Activated T-cell treated with anti-CD3 and anti-CD28 coated beads, Interleukin-2, amount 50 U/mL, for 24 hours (primary cell): ENCODE results near the gene DUX4.
"Not testable (repeated sequence)": the region's sequence is repeated elsewhere in the genome, so short reads cannot be mapped to it uniquely, and the experiment has no call there.

Source experiments
- DNase-seq: peaks from one replicate; pipeline ENCODE4 v3.0.0-alpha.2; 2020
- H3K27ac Mint-ChIP-seq: 2 replicates; pipeline ENCODE4 v1.8.0; 2020; ENCODE audit warnings: mild to moderate bottlenecking, mixed read lengths
- H3K27me3 Mint-ChIP-seq: 2 replicates; pipeline ENCODE4 v1.8.0; 2020; ENCODE audit warnings: mixed read lengths
- H3K36me3 Mint-ChIP-seq: 2 replicates; pipeline ENCODE4 v1.8.0; 2020; ENCODE audit warnings: low read depth, mixed read lengths
- H3K4me1 Mint-ChIP-seq: 2 replicates; pipeline ENCODE4 v1.8.0; 2020; ENCODE audit warnings: low read depth, mixed read lengths
- H3K4me3 Mint-ChIP-seq: 2 replicates; pipeline ENCODE4 v1.8.0; 2020; ENCODE audit warnings: mild to moderate bottlenecking, moderate library complexity, mixed read lengths
- H3K9me3 Mint-ChIP-seq: 2 replicates; pipeline ENCODE4 v1.8.0; 2020; ENCODE audit warnings: mixed read lengths

Gene DUX4

DNA sequence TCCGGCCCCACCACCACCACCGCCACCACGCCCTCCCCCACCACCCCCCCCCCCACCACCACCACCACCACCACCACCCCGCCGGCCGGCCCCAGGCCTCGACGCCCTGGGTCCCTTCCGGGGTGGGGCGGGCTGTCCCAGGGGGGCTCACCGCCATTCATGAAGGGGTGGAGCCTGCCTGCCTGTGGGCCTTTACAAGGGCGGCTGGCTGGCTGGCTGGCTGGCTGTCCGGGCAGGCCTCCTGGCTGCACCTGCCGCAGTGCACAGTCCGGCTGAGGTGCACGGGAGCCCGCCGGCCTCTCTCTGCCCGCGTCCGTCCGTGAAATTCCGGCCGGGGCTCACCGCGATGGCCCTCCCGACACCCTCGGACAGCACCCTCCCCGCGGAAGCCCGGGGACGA, at the start of gene DUX4:
TSS of gene DUX4 (plus strand) at position 347 of the 400 bp plus-strand sequence. CDS start at position 347, 0 bp downstream.
- H3K4me3 Mint-ChIP-seq, H3K27me3 Mint-ChIP-seq, DNase-seq, H3K4me1 Mint-ChIP-seq, H3K27ac Mint-ChIP-seq, H3K36me3 Mint-ChIP-seq, H3K9me3 Mint-ChIP-seq: not testable (repeated sequence)

DNA sequence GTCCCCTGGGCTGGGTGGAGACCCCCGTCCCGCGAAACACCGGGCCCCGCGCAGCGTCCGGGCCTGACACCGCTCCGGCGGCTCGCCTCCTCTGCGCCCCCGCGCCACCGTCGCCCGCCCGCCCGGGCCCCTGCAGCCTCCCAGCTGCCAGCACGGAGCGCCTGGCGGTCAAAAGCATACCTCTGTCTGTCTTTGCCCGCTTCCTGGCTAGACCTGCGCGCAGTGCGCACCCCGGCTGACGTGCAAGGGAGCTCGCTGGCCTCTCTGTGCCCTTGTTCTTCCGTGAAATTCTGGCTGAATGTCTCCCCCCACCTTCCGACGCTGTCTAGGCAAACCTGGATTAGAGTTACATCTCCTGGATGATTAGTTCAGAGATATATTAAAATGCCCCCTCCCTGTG, 1.9 kb downstream of the DUX4 start:
- not testable (repeated sequence) for H3K4me1 Mint-ChIP-seq, H3K27me3 Mint-ChIP-seq, H3K9me3 Mint-ChIP-seq, H3K27ac Mint-ChIP-seq, H3K36me3 Mint-ChIP-seq, H3K4me3 Mint-ChIP-seq, DNase-seq

DNA sequence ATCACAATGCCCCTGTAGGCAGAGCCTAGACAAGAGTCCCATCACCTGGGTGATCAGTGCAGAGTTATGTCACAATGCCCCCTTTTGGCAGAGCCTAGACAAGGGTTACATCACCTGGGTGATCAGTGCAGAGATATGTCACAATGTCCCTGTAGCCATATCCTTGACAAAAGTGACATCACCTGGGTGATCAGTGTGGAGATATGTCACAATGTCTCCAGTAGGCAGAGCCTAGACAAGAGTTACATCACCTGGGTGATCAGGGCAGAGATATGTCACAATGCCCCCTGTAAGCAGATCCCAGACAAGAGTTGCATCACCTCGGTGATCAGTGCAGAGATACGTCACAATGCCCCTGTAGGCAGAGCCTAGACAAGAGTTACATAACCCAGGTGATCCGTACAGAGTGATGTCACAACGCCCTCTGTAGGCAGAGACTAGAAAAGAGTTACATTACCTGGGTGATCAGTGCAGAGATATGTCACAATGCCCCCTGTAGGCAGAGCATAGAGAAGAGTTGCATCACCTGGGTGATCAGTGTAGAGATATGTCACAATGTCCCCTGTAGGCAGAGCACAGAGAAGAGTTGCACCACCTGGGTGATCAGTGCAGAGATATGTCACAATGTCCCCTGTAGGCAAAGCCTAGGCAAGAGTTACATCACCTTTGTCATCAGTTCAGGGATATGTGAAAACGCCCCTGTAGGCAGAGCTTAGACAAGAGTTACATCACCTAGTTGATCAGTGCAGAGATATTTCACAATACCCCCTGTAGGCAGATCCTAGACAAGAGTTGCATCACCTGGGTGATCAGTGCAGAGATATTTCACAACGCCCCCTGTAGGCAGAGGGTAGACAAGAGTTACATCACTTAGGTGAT, 4.4 kb downstream of the DUX4 start:
- not testable (repeated sequence) for H3K4me3 Mint-ChIP-seq, H3K27me3 Mint-ChIP-seq, H3K4me1 Mint-ChIP-seq, DNase-seq, H3K36me3 Mint-ChIP-seq, H3K9me3 Mint-ChIP-seq, H3K27ac Mint-ChIP-seq

DNA sequence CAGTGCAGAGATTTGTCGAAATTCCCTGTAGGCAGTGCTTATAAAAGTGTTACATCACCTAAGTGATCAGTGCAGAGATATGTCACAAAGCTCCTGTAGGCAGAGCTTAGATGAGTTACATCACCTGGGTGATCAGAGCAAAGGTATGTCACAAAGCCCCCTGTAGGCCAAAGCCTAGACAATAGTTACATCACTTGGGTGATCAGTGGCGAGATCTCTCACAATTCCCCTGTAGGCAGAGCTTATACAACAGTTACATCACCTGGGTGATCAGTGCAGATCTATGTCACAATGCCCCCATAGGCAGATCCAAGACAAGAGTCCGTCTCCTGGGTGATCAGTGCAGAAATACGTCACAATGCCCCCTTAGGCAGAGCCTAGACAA, 5.0 kb downstream of the DUX4 start:
- DNase-seq, H3K9me3 Mint-ChIP-seq, H3K27ac Mint-ChIP-seq, H3K27me3 Mint-ChIP-seq, H3K4me1 Mint-ChIP-seq, H3K4me3 Mint-ChIP-seq, H3K36me3 Mint-ChIP-seq: not testable (repeated sequence)

DNA sequence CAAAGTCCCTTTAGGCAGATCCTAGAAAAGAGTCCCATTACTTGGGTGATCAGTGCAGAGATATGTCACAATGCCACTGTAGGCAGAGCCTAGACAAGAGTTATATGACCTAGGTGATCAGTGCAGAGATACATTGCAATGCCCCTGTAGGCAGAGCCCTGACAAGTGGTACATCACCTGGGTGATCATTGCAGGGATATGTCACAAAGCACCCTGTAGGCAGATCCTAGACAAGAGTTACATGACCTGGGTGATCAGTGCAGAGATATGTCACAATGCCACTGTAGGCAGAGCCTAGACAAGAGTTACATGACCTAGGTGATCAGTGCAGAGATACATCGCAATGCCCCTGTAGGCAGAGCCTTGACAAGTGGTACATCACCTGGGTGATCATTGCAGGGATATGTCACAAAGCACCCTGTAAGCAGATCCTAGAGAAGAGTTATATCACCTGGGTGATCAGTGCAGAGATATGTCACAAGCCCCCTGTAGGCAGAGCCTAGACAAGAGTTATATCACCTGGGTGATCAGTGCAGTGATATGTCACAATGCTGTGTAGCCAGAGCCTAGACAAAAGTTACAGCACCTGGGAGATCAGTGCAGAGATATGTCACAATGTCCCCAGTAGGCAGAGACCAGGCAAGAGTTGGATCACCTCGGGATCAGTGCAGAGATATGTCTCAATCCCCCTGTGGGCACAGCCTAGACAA, 5.6 kb downstream of the DUX4 start:
- H3K27me3 Mint-ChIP-seq = not testable (repeated sequence)

DNA sequence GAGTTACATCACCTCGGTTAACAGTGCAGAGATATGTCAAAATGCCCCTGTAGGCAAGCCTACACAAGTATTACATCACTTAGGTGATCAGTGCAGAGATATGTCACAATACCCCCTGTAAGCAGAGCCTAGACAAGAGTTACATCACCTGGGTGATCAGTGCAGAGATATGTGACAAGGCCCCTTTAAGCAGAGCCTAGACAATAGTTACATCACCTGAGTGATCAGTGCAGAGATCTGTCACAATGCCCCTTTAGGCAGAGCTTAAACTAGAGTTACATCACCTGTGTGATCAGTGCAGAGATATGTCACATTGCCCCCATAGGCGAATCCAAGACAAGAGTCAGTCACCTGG, 6.1 kb downstream of the DUX4 start:
- not testable (repeated sequence) for H3K36me3 Mint-ChIP-seq, H3K4me1 Mint-ChIP-seq, H3K27me3 Mint-ChIP-seq, H3K9me3 Mint-ChIP-seq, H3K4me3 Mint-ChIP-seq, DNase-seq, H3K27ac Mint-ChIP-seq

More for the DNA sequence above, 5.6 kb downstream of the DUX4 start:
- H3K9me3 Mint-ChIP-seq, H3K36me3 Mint-ChIP-seq, H3K4me1 Mint-ChIP-seq, H3K4me3 Mint-ChIP-seq, DNase-seq, H3K27ac Mint-ChIP-seq: not testable (repeated sequence)

DNA sequence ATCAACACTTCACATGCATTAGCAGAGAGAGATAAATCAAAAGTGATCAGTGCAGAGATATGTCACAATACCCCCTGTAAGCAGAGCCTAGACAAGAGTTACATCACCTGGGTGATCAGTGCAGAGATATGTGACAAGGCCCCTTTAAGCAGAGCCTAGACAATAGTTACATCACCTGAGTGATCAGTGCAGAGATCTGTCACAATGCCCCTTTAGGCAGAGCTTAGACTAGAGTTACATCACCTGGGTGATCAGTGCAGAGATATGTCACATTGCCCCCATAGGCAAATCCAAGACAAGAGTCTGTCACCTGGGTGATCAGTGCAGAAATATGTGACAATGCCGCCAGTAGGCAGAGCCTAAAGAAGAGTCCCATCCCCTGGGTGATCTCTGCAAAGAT, 7.4 kb downstream of the DUX4 start:
- not testable (repeated sequence) for H3K4me3 Mint-ChIP-seq, H3K4me1 Mint-ChIP-seq, H3K36me3 Mint-ChIP-seq, H3K27me3 Mint-ChIP-seq, DNase-seq, H3K27ac Mint-ChIP-seq, H3K9me3 Mint-ChIP-seq

DNA sequence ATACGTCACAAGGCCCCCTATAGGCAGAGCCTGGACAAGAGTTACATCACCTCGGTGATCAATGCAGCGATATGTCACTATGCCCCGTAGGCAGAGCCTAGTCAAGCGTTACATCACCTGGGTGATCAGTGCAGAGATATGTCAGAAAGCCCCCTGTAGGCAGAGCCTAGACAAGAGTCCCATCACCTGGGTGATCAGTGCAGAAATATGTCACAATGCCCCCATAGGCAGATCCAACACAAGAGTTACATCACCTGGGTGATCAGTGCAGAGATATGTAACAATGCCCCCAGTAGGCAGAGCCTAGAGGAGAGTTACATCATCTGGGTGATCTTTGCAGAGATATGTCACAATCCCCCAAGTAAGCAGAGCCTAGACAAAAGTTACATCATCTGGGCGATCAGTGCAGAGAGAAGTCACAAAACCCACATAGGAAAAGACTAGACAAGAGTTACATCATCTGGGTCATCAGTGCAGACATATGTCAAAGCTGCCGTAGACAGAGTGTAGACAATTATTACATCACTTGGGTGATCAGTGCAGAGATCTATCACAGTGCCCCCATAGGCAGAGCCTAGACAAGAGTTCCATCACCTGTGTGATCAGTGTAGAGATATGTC, 8.0 kb downstream of the DUX4 start:
- DNase-seq, H3K4me3 Mint-ChIP-seq, H3K4me1 Mint-ChIP-seq: not testable (repeated sequence)

DNA sequence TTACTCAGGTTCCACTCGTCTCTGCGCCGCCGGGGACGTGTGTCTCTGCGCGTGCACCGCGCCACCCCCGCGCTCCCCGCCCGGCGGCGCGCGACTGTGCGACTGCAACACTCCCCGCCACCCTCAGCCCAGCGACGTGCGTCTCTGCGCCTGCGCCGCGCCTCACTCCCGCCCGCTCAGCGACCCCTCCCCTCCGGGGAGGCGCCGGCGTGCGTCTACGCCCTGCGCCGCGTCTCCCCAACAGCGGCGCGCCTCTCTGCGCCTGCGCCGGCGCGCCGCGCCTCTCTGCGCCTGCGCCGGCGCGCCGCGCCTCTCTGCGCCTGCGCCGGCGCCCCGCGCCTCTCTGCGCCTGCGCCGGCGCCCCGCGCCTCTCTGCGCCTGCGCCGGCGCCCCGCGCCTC, 29.9 kb downstream of the DUX4 start:
- H3K36me3 Mint-ChIP-seq, H3K4me1 Mint-ChIP-seq, DNase-seq, H3K4me3 Mint-ChIP-seq, H3K27me3 Mint-ChIP-seq, H3K9me3 Mint-ChIP-seq, H3K27ac Mint-ChIP-seq: not testable (repeated sequence)

More for the DNA sequence above, 8.0 kb downstream of the DUX4 start:
- H3K27ac Mint-ChIP-seq, H3K9me3 Mint-ChIP-seq, H3K36me3 Mint-ChIP-seq, H3K27me3 Mint-ChIP-seq: not testable (repeated sequence)
